ENCODE results near the gene LENG9.
"Not testable (repeated sequence)": the region's sequence is repeated elsewhere in the genome, so short reads cannot be mapped to it uniquely, and the experiment has no call there.

LENG9 gene

DNA sequence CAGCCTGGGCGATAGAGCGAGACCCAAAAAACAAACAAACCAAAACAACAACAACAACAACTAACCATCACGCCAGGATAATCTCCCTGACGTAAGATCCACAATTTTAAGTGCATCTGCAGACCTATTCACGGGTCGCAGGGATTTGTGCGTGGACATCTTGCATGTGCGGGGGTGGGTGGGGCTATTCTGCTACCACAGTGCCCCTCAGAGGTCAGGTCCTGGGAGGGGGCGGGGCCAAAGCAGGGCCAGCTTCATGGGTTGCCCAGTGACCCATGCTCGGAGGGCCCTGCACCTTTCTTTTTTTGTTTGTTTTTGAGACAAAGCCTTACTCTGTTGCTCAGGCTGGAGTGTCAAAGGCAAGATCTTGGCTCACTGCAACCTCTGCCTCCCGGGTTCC, 12.1 kb upstream of the LENG9 start:
- H3K9me3 ChIP-seq (replicated peaks; ENCODE audit: low read length): no peaks in the 10 kb centered on the region
- H3K36me3 ChIP-seq (ENCODE audit: insufficient read depth, low read length): no peaks in the 10 kb centered on the region
- H3K4me1 ChIP-seq (ENCODE audit: control insufficient read depth, insufficient read depth, low read length): peaks cover 16% of the 10 kb centered on the region
- H3K9ac ChIP-seq (ENCODE audit: low read depth, low read length): no peak overlapping the region
- no peak overlapping the region for H3K4me2 ChIP-seq (ENCODE audit: low read length)
- peaks cover 15% of the 10 kb centered on the region for H3K27me3 ChIP-seq (ENCODE audit: control insufficient read depth, insufficient read depth, low read length)
- no peak overlapping the region for H3K4me3 ChIP-seq (ENCODE audit: low read length)

- Histone ChIP-seq H3K4me3 (ENCODE audit: low read length) (no peak overlapping the region), H3K36me3 (ENCODE audit: insufficient read depth, low read length) (no peaks in the 10 kb centered on the region), H3K4me1 (ENCODE audit: control insufficient read depth, insufficient read depth, low read length) (peaks cover 16% of the 10 kb centered on the region), H3K9me3 (replicated peaks; ENCODE audit: low read length) (no peaks in the 10 kb centered on the region), H3K9ac (ENCODE audit: low read depth, low read length) (no peak overlapping the region), H3K27me3 (ENCODE audit: control insufficient read depth, insufficient read depth, low read length) (peaks cover 26% of the 10 kb centered on the region), H3K4me2 (ENCODE audit: low read length) (peak overlapping the region; percentile 87)
Measured at GRCh38 chr19:54473892-54474372, 10.4 kb upstream of the LENG9 start.

GRCh38 chr19:54473071-54473891, 9.7 kb upstream of the LENG9 start, which contains the start of gene CDC42EP5:
CDC42EP5 (minus strand) TSS chr19:54473296; CDS start chr19:54465547, 7,749 bp downstream.
- no peaks in the 10 kb centered on the region for H3K36me3 ChIP-seq (ENCODE audit: insufficient read depth, low read length)
- no peaks in the 10 kb centered on the region for H3K9me3 ChIP-seq (replicated peaks; ENCODE audit: low read length)
- peak within 1 kb of the TSS; percentile 72 for H3K4me3 ChIP-seq (ENCODE audit: low read length)
- peak within 1 kb of the TSS; percentile 55 for H3K9ac ChIP-seq (ENCODE audit: low read depth, low read length)
- peaks cover 26% of the 10 kb centered on the region for H3K27me3 ChIP-seq (ENCODE audit: control insufficient read depth, insufficient read depth, low read length)
- H3K4me2 ChIP-seq (ENCODE audit: low read length): peak within 1 kb of the TSS; percentile 87
- H3K4me1 ChIP-seq (ENCODE audit: control insufficient read depth, insufficient read depth, low read length): peaks cover 16% of the 10 kb centered on the region

- peaks cover 16% of the 10 kb centered on the region for H3K4me1 ChIP-seq (ENCODE audit: control insufficient read depth, insufficient read depth, low read length)
- H3K9me3 ChIP-seq (replicated peaks; ENCODE audit: low read length): no peaks in the 10 kb centered on the region
- H3K9ac ChIP-seq (ENCODE audit: low read depth, low read length): peak overlapping the region; percentile 51
- H3K36me3 ChIP-seq (ENCODE audit: insufficient read depth, low read length): no peaks in the 10 kb centered on the region
- peak overlapping the region; percentile 61 for H3K4me3 ChIP-seq (ENCODE audit: low read length)
- H3K4me2 ChIP-seq (ENCODE audit: low read length): peak overlapping the region; percentile 83
- peaks cover 20% of the 10 kb centered on the region for H3K27me3 ChIP-seq (ENCODE audit: control insufficient read depth, insufficient read depth, low read length)
Measured at GRCh38 chr19:54470991-54471782, 7.6 kb upstream of the LENG9 start.

- Histone ChIP-seq H3K9ac (ENCODE audit: low read depth, low read length) (no peak overlapping the region), H3K27me3 (ENCODE audit: control insufficient read depth, insufficient read depth, low read length) (peaks cover 20% of the 10 kb centered on the region), H3K4me3 (ENCODE audit: low read length) (no peak overlapping the region), H3K4me2 (ENCODE audit: low read length) (peak overlapping the region; percentile 83), H3K36me3 (ENCODE audit: insufficient read depth, low read length) (no peaks in the 10 kb centered on the region), H3K9me3 (replicated peaks; ENCODE audit: low read length) (no peaks in the 10 kb centered on the region), H3K4me1 (ENCODE audit: control insufficient read depth, insufficient read depth, low read length) (peaks cover 16% of the 10 kb centered on the region)
Measured at GRCh38 chr19:54470276-54470887, 6.8 kb upstream of the LENG9 start.

DNA sequence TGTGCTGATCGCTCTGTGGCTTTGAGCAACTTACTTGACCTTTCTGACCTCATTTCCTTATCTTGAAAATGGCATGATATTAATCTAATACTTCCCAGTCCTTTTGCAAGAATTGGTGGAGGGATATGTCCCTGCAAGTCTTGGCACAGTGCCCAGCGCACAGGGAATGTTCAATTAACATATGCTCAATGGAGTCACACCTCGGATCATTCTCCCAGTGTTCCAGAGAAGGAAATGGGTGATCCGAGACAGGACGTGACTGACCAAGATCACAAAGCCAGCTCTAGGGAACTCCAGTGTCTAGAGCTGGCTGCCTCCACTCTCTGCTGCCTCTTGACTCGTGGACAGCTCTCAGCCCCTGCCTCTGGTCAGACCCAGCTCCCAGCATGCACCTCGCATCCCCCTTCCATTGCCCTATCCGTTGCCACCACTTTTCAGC, 5.9 kb upstream of the LENG9 start:
- Histone ChIP-seq H3K4me2 (ENCODE audit: low read length) (no peak overlapping the region), H3K4me3 (ENCODE audit: low read length) (no peak overlapping the region), H3K36me3 (ENCODE audit: insufficient read depth, low read length) (no peaks in the 10 kb centered on the region), H3K9me3 (replicated peaks; ENCODE audit: low read length) (no peaks in the 10 kb centered on the region), H3K27me3 (ENCODE audit: control insufficient read depth, insufficient read depth, low read length) (peaks cover 20% of the 10 kb centered on the region), H3K9ac (ENCODE audit: low read depth, low read length) (no peak overlapping the region), H3K4me1 (ENCODE audit: control insufficient read depth, insufficient read depth, low read length) (peaks cover 21% of the 10 kb centered on the region)

- H3K36me3 ChIP-seq (ENCODE audit: insufficient read depth, low read length): peaks cover 18% of the 10 kb centered on the region
- H3K9me3 ChIP-seq (replicated peaks; ENCODE audit: low read length); H3K4me3 ChIP-seq (ENCODE audit: low read length); H3K9ac ChIP-seq (ENCODE audit: low read depth, low read length); H3K4me2 ChIP-seq (ENCODE audit: low read length): not testable (repeated sequence)
- H3K4me1 ChIP-seq (ENCODE audit: control insufficient read depth, insufficient read depth, low read length): peaks cover 37% of the 10 kb centered on the region
- H3K27me3 ChIP-seq (ENCODE audit: control insufficient read depth, insufficient read depth, low read length): peaks cover 15% of the 10 kb centered on the region
Measured at GRCh38 chr19:54466110-54466480, 2.5 kb upstream of the LENG9 start.

DNA sequence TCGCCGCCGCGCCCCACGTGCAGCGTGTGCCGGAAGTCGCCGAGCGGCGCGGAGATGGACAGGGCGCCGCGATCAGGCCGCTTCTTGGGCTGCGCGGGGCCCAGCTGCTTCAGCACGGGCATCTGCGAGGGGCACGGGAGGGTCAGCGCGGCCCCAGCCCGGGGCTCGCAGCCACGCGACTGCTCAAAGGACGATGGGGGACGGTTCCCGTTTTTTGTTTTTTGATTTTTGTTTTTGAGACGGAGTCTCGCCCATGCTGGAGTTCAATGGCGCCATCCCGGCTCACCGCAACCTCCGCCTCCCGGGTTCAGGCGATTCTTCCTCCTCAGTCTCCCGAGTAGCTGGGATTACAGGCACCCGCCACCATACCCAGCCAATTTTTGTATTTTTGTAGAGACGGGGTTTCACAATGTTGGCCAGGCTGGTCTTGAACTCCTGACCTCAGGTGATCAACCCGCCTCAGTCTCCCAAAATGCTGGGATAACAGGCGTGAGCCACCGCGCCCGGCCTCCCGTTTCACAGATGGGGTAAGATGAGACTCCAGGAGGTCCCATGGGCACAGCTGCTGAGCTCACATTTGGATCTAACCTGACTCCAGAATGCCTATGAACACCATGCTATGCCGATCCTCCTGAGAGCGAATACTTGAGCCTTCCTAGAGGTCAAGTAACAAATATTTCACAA, 2.0 kb upstream of the LENG9 start:
- no peak overlapping the region for H3K4me3 ChIP-seq (ENCODE audit: low read length)
- no peaks in the 10 kb centered on the region for H3K9me3 ChIP-seq (replicated peaks; ENCODE audit: low read length)
- H3K9ac ChIP-seq (ENCODE audit: low read depth, low read length): no peak overlapping the region
- peaks cover 21% of the 10 kb centered on the region for H3K36me3 ChIP-seq (ENCODE audit: insufficient read depth, low read length)
- H3K27me3 ChIP-seq (ENCODE audit: control insufficient read depth, insufficient read depth, low read length): peaks cover 10% of the 10 kb centered on the region
- peak overlapping the region; percentile 99 for H3K4me2 ChIP-seq (ENCODE audit: low read length)
- peaks cover 34% of the 10 kb centered on the region for H3K4me1 ChIP-seq (ENCODE audit: control insufficient read depth, insufficient read depth, low read length)

GRCh38 chr19:54464630-54465425, 1.2 kb upstream of the LENG9 start:
- peaks cover 21% of the 10 kb centered on the region for H3K36me3 ChIP-seq (ENCODE audit: insufficient read depth, low read length)
- H3K4me3 ChIP-seq (ENCODE audit: low read length): peak overlapping the region; percentile 84
- H3K9ac ChIP-seq (ENCODE audit: low read depth, low read length): peak overlapping the region; percentile 74
- H3K4me2 ChIP-seq (ENCODE audit: low read length): peak overlapping the region; percentile 99
- H3K9me3 ChIP-seq (replicated peaks; ENCODE audit: low read length): no peaks in the 10 kb centered on the region
- H3K4me1 ChIP-seq (ENCODE audit: control insufficient read depth, insufficient read depth, low read length): peaks cover 34% of the 10 kb centered on the region
- H3K27me3 ChIP-seq (ENCODE audit: control insufficient read depth, insufficient read depth, low read length): peaks cover 4% of the 10 kb centered on the region

- Histone ChIP-seq H3K4me1 (ENCODE audit: control insufficient read depth, insufficient read depth, low read length) (peaks cover 34% of the 10 kb centered on the region), H3K36me3 (ENCODE audit: insufficient read depth, low read length) (peaks cover 24% of the 10 kb centered on the region), H3K4me3 (ENCODE audit: low read length) (peak overlapping the region; percentile 84), H3K4me2 (ENCODE audit: low read length) (peak overlapping the region; percentile 99), H3K9ac (ENCODE audit: low read depth, low read length) (peak overlapping the region; percentile 74), H3K9me3 (replicated peaks; ENCODE audit: low read length) (no peaks in the 10 kb centered on the region), H3K27me3 (ENCODE audit: control insufficient read depth, insufficient read depth, low read length) (no peaks in the 10 kb centered on the region)
Measured at GRCh38 chr19:54464044-54464629, 559 bp upstream of the LENG9 start.

All from skeletal muscle satellite cell (primary cell).